ENCODE measurements around the gene ZCCHC14. TPM values are rescaled to one million over a fixed set of nuclear protein-coding genes. Genes with fewer than 3 reads are reported as not detected.

The ZCCHC14 gene
- total and polyA plus RNA-seq, 2 of the 13 experiments (the other 11 are each of a cell fraction or from before 2014, with no cell fraction given): 12.4 to 12.5 TPM

DNA sequence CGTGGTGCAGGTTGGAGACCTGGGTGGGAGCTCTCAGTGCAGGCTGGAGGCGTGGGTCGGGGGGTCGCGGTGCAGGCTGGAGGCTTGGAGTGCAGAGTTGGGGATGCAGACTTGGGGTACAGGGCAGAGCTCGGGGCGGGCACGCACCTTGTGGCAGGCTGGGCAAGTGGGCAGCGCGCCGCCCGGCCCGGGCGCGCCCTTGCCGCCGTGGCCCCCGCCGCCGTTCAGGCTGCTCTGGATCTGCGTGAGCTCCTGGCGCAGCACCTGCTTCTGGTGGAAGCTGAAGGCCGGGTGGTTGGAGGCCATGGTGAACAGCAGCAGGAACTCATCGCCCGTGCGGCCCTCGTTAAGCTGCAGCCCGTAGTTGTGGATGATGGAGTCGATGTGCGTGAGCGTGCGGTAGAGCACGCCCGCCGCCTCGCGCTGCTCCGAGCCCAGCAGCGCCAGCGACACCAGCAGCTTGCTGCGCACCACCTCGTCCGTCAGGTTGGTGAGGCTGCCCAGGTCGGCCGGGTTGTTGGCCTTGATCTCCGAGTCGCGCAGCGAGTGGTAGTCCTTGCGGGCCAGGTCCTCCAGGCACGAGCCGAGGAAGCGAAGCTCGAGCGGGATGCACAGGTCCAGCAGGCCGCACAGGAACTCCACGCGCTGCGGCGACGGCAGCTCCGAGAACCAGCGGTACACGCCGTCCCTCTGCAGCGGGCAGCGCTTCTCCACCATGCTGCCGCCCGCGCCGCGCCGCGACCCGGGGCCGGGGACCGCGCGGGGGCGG is 1.1 kb downstream of the ZCCHC14 start (continued):
- no peak; the same call in 1 of the 2 replicates for TF ChIP-seq ZNF230 (CRISPR knock-in tag; IDR thresholded peaks at IDR 0.05)
- TF ChIP-seq ZNF367 (CRISPR knock-in tag; IDR thresholded peaks at IDR 0.05; ENCODE audit: borderline replicate concordance): no peak
- 0 out of 2 replicates have a peak, but pooled peaks have one; percentile 17 for TF ChIP-seq MXD4 (CRISPR knock-in tag; IDR thresholded peaks at IDR 0.05)
- TF ChIP-seq RXRA (CRISPR knock-in tag; IDR thresholded peaks at IDR 0.05): peak; percentile 47; the same call in 1 of the 2 replicates
- 0 out of 2 replicates have a peak, but pooled peaks have one; percentile 1 for TF ChIP-seq ZSCAN22 (CRISPR knock-in tag; IDR thresholded peaks at IDR 0.05)
- TF ChIP-seq, protein P1, sequence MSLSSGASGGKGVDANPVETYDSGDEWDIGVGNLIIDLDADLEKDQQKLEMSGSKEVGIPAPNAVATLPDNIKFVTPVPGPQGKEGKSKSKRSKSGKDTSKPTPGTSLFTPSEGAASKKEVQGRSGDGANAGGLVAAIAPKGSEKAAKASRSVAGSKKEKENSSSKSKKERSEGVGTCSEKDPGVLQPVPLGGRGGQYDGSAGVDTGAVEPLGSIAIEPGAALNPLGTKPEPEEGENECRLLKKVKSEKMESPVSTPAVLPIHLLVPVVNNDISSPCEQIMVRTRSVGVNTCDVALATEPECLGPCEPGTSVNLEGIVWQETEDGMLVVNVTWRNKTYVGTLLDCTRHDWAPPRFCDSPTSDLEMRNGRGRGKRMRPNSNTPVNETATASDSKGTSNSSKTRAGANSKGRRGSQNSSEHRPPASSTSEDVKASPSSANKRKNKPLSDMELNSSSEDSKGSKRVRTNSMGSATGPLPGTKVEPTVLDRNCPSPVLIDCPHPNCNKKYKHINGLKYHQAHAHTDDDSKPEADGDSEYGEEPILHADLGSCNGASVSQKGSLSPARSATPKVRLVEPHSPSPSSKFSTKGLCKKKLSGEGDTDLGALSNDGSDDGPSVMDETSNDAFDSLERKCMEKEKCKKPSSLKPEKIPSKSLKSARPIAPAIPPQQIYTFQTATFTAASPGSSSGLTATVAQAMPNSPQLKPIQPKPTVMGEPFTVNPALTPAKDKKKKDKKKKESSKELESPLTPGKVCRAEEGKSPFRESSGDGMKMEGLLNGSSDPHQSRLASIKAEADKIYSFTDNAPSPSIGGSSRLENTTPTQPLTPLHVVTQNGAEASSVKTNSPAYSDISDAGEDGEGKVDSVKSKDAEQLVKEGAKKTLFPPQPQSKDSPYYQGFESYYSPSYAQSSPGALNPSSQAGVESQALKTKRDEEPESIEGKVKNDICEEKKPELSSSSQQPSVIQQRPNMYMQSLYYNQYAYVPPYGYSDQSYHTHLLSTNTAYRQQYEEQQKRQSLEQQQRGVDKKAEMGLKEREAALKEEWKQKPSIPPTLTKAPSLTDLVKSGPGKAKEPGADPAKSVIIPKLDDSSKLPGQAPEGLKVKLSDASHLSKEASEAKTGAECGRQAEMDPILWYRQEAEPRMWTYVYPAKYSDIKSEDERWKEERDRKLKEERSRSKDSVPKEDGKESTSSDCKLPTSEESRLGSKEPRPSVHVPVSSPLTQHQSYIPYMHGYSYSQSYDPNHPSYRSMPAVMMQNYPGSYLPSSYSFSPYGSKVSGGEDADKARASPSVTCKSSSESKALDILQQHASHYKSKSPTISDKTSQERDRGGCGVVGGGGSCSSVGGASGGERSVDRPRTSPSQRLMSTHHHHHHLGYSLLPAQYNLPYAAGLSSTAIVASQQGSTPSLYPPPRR (CRISPR knock-in tag; IDR thresholded peaks at IDR 0.05; ENCODE audit: borderline replicate concordance): 0 out of 2 replicates have a peak, but pooled peaks have one; percentile 38
- TF ChIP-seq ZNF484 (CRISPR knock-in tag; IDR thresholded peaks at IDR 0.05; ENCODE audit: borderline replicate concordance, low read depth): no peak; the same call in 1 of the 2 replicates
- no peak for TF ChIP-seq ZFP36 (IDR thresholded peaks at IDR 0.05; ENCODE audit: borderline replicate concordance, low read depth, low read length, partially characterized antibody)
- TF ChIP-seq ATF5 (CRISPR knock-in tag; IDR thresholded peaks at IDR 0.05; ENCODE audit: low read depth): 0 out of 2 replicates have a peak, but pooled peaks have one; percentile 34
- TF ChIP-seq, protein P2, sequence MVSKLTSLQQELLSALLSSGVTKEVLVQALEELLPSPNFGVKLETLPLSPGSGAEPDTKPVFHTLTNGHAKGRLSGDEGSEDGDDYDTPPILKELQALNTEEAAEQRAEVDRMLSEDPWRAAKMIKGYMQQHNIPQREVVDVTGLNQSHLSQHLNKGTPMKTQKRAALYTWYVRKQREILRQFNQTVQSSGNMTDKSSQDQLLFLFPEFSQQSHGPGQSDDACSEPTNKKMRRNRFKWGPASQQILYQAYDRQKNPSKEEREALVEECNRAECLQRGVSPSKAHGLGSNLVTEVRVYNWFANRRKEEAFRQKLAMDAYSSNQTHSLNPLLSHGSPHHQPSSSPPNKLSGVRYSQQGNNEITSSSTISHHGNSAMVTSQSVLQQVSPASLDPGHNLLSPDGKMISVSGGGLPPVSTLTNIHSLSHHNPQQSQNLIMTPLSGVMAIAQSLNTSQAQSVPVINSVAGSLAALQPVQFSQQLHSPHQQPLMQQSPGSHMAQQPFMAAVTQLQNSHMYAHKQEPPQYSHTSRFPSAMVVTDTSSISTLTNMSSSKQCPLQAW (CRISPR knock-in tag; IDR thresholded peaks at IDR 0.05): no peak
- no peak for TF ChIP-seq ZNF547 (CRISPR knock-in tag; IDR thresholded peaks at IDR 0.05)
- TF ChIP-seq ZNF496 (CRISPR knock-in tag; IDR thresholded peaks at IDR 0.05; ENCODE audit: insufficient replicate concordance): no peak
- TF ChIP-seq HDAC2 (CRISPR knock-in tag; IDR thresholded peaks at IDR 0.05): no peak
- TF ChIP-seq ZNF879 (CRISPR knock-in tag; IDR thresholded peaks at IDR 0.05): no peak
- TF ChIP-seq U2AF2 (IDR thresholded peaks at IDR 0.05; ENCODE audit: low read depth, low read length): no peak
- TF ChIP-seq ZNF44 (CRISPR knock-in tag; IDR thresholded peaks at IDR 0.05): no peak
- TF ChIP-seq ZNF124 (CRISPR knock-in tag; IDR thresholded peaks at IDR 0.05): 0 out of 2 replicates have a peak, but pooled peaks have one; percentile 73
- TF ChIP-seq CBX2 (IDR thresholded peaks at IDR 0.05; ENCODE audit: low read depth, low read length): no peak
- no peak for TF ChIP-seq CBX2 (CRISPR knock-in tag; IDR thresholded peaks at IDR 0.05; ENCODE audit: low read depth)
- TF ChIP-seq NFYB (CRISPR knock-in tag; IDR thresholded peaks at IDR 0.05): no peak
- TF ChIP-seq, protein P3, sequence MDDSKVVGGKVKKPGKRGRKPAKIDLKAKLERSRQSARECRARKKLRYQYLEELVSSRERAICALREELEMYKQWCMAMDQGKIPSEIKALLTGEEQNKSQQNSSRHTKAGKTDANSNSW (CRISPR knock-in tag; IDR thresholded peaks at IDR 0.05; ENCODE audit: borderline replicate concordance): peak; percentile 36; the same call in 1 of the 2 replicates
- TF ChIP-seq SAP130 (CRISPR knock-in tag; IDR thresholded peaks at IDR 0.05; ENCODE audit: low read depth): peak; percentile 68
- TF ChIP-seq PITX1 (CRISPR knock-in tag; IDR thresholded peaks at IDR 0.05): no peak

All from HepG2 (cell line).